ENCODE measurements around the gene TAF13. TPM values are rescaled to one million over a fixed set of nuclear protein-coding genes. Genes with fewer than 3 reads are reported as not detected.
"Not testable (repeated sequence)": the region's sequence is repeated elsewhere in the genome, so short reads cannot be mapped to it uniquely, and the experiment has no call there.

TAF13 gene
- total RNA-seq, 1 donor from 2014 or later, result 48.4 TPM

DNA sequence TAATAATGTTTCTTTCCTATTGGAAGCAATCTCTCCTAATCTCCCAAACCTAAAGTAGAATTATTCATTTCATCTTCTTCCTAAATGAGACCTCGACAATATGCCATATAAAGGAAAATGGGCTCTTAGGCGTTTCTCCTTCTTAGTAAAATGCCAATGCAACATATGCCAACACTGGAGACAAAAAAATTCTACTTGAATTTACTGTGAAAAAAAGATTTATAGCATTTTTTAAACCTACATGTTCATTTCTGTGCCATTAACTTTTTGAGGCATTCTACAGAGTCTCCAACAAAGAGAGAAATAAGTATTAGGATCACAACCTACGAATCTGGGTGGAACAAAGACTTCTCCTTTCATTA, 35.2 kb downstream of the TAF13 start:
- H3K27me3 Mint-ChIP-seq (ENCODE audit: insufficient read depth, low read depth), result peaks cover 4% of the 10 kb centered on the region
- no peaks in the 10 kb centered on the region for H3K9me3 Mint-ChIP-seq
- no peak overlapping the region for H3K27ac ChIP-seq
- H3F3A ChIP-seq (ENCODE audit: low read depth), result peaks cover 26% of the 10 kb centered on the region
- H3K4me1 Mint-ChIP-seq, result peaks cover 17% of the 10 kb centered on the region
- peaks cover 24% of the 10 kb centered on the region for H3K79me2 ChIP-seq (ENCODE audit: low read depth)
- no peak for DNase-seq (ENCODE audit: low spot score)
- H3K27me3 ChIP-seq, result peaks cover 5% of the 10 kb centered on the region
- peak overlapping the region; percentile 63 for H2AFZ ChIP-seq (replicated peaks)
- TF ChIP-seq CTCF (IDR thresholded peaks at IDR 0.05) (no peak), EZH2phosphoT487 (IDR thresholded peaks at IDR 0.05) (no peak), EZH2 (IDR thresholded peaks at IDR 0.05) (no peak)
- H3K4me1 ChIP-seq, result peaks cover 8% of the 10 kb centered on the region
- H3K9me3 ChIP-seq (ENCODE audit: low read depth), result no peaks in the 10 kb centered on the region
- H4K20me1 ChIP-seq (ENCODE audit: low read depth), result no peaks in the 10 kb centered on the region
- peak overlapping the region; percentile 94 for H3K27ac Mint-ChIP-seq
- peak overlapping the region; percentile 97 for H3K4me2 ChIP-seq
- H3K36me3 ChIP-seq, result no peaks in the 10 kb centered on the region
- H3K9ac ChIP-seq, result no peak overlapping the region
- H3K36me3 Mint-ChIP-seq, result no peaks in the 10 kb centered on the region
- peak overlapping the region; percentile 96 for H3K4me3 Mint-ChIP-seq
- H3K4me3 ChIP-seq, result peak overlapping the region; percentile 85

DNA sequence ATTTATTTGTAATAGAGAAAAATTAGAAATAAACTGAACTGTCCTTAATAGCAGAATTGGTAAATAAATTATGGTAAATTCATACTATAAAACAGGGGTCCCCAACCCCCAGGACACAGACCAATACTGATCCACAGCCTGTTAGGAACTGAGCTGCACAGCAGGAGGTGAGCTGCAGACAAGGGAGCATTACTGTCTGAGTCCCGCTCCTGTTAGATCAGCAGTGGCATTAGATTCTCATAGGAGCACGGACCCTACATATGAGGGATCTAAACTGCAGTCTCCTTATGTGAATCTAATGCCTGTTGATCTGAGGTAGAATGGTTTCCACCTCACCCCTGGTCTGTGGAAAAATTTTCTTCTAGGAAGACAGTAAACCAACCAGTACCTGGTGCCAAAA, 41.4 kb downstream of the TAF13 start:
- Histone ChIP-seq H3K27ac (no peak overlapping the region), H3K4me3 (no peak overlapping the region), H2AFZ (replicated peaks) (no peak overlapping the region), H3K27me3 (no peaks in the 10 kb centered on the region), H3K9ac (no peak overlapping the region), H4K20me1 (ENCODE audit: low read depth) (no peaks in the 10 kb centered on the region), H3K79me2 (ENCODE audit: low read depth) (peaks cover 10% of the 10 kb centered on the region), H3K9me3 (ENCODE audit: low read depth) (no peaks in the 10 kb centered on the region), H3F3A (ENCODE audit: low read depth) (no peaks in the 10 kb centered on the region), H3K36me3 (no peaks in the 10 kb centered on the region), H3K4me2 (no peak overlapping the region), H3K4me1 (peaks cover 7% of the 10 kb centered on the region)
- no peaks in the 10 kb centered on the region for H3K27me3 Mint-ChIP-seq (ENCODE audit: insufficient read depth, low read depth)
- H3K36me3 Mint-ChIP-seq, result no peaks in the 10 kb centered on the region
- H3K4me3 Mint-ChIP-seq, result no peak overlapping the region
- peak; percentile 45 for DNase-seq (ENCODE audit: low spot score)
- TF ChIP-seq EZH2phosphoT487 (IDR thresholded peaks at IDR 0.05) (no peak), CTCF (IDR thresholded peaks at IDR 0.05) (no peak), EZH2 (IDR thresholded peaks at IDR 0.05) (no peak)
- peaks cover 2% of the 10 kb centered on the region for H3K4me1 Mint-ChIP-seq
- H3K27ac Mint-ChIP-seq, result no peak overlapping the region
- no peaks in the 10 kb centered on the region for H3K9me3 Mint-ChIP-seq

DNA sequence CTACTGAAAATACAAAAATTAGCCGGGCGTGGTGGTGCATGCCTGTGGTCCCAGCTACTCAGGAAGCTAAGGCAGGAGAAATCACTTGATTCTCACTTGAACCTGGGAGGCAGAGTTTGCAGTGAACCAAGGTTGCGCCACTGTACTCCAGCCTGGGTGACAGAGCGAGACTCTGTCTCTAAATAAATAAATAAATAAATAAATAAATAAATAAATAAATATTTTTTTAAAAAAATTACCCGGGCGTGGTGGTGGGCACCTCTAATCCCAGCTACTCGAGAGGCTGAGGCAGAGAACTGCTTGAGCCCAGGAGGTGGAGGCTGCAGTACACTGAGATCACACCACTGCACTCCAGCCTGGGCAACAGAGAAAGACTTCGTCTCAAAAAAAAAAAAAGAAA, 46.3 kb downstream of the TAF13 start:
- H3K27me3 ChIP-seq; H3K9ac ChIP-seq; H3K4me3 Mint-ChIP-seq; H3K4me3 ChIP-seq; H3K27me3 Mint-ChIP-seq (ENCODE audit: insufficient read depth, low read depth); H3K79me2 ChIP-seq (ENCODE audit: low read depth); H3K9me3 ChIP-seq (ENCODE audit: low read depth); H2AFZ ChIP-seq (replicated peaks); H3K4me2 ChIP-seq; H3K36me3 ChIP-seq; H3K36me3 Mint-ChIP-seq; DNase-seq (ENCODE audit: low spot score); H3K27ac Mint-ChIP-seq; H3F3A ChIP-seq (ENCODE audit: low read depth); H3K9me3 Mint-ChIP-seq; H3K4me1 ChIP-seq; H4K20me1 ChIP-seq (ENCODE audit: low read depth); H3K27ac ChIP-seq; H3K4me1 Mint-ChIP-seq: not testable (repeated sequence)

DNA sequence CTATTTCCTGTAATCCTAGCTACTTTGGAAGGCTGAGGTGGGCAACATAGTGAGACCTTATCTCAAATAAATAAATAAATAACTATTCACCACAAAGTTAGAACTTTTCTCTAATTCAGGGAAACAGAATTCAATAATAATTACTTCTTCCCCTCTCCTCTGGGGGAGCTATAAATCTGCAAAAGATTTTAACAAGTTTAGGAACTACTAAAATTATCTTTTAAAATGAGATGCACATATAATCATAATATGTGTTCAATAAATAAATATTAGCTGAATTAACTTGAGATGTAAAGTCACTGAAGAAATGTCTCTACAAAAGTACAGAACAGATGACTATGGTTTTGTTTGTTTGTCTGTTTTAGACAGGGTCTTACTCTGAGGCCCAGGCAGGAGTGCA, 48.0 kb downstream of the TAF13 start:
- no peaks in the 10 kb centered on the region for H3K79me2 ChIP-seq (ENCODE audit: low read depth)
- H3K27ac ChIP-seq, result no peak overlapping the region
- H3K27ac Mint-ChIP-seq, result no peak overlapping the region
- no peak for DNase-seq (ENCODE audit: low spot score)
- H3K36me3 ChIP-seq, result no peaks in the 10 kb centered on the region
- no peak overlapping the region for H3K9ac ChIP-seq
- no peak overlapping the region for H3K4me2 ChIP-seq
- no peaks in the 10 kb centered on the region for H3K9me3 ChIP-seq (ENCODE audit: low read depth)
- no peak overlapping the region for H3K4me3 ChIP-seq
- H3K4me1 ChIP-seq, result no peaks in the 10 kb centered on the region
- H4K20me1 ChIP-seq (ENCODE audit: low read depth), result no peaks in the 10 kb centered on the region
- no peaks in the 10 kb centered on the region for H3K27me3 ChIP-seq
- H3K4me3 Mint-ChIP-seq, result no peak overlapping the region
- H3F3A ChIP-seq (ENCODE audit: low read depth), result no peaks in the 10 kb centered on the region
- no peaks in the 10 kb centered on the region for H3K36me3 Mint-ChIP-seq
- TF ChIP-seq EZH2 (IDR thresholded peaks at IDR 0.05) (no peak), CTCF (IDR thresholded peaks at IDR 0.05) (peak; percentile 26)
- H3K9me3 Mint-ChIP-seq, result no peaks in the 10 kb centered on the region
- H2AFZ ChIP-seq (replicated peaks), result no peak overlapping the region
- H3K4me1 Mint-ChIP-seq, result no peaks in the 10 kb centered on the region
- H3K27me3 Mint-ChIP-seq (ENCODE audit: insufficient read depth, low read depth), result no peaks in the 10 kb centered on the region
